IgD-negative memory B cell (primary cell): ENCODE data around the gene GFI1. TPM values are rescaled to one million over a fixed set of nuclear protein-coding genes. Genes with fewer than 3 reads are reported as not detected.

ENCODE experiments used
- H3K27ac Mint-ChIP-seq, 3 donors: one replicate each; pipeline ENCODE4 v1.8.0; 2020 to 2022; ENCODE audit warnings: mild to moderate bottlenecking in 3 of 3, mixed read lengths in 3 of 3, moderate library complexity in 1 of 3
- H3K27me3 Mint-ChIP-seq: one replicate; pipeline ENCODE4 v1.8.0; 2021; ENCODE audit warnings: mixed read lengths
- H3K36me3 Mint-ChIP-seq: one replicate; pipeline ENCODE4 v1.8.0; 2020; ENCODE audit warnings: mild to moderate bottlenecking, mixed read lengths
- H3K4me1 Mint-ChIP-seq, 3 donors: one replicate each; pipeline ENCODE4 v1.8.0; 2020 to 2022; ENCODE audit warnings: mixed read lengths in 3 of 3, mild to moderate bottlenecking in 1 of 3
- H3K4me3 Mint-ChIP-seq, 4 donors: one replicate each; pipeline ENCODE4 v1.8.0; 2020 to 2022; ENCODE audit warnings: mild to moderate bottlenecking in 4 of 4, mixed read lengths in 4 of 4, moderate library complexity in 3 of 4
- H3K9me3 Mint-ChIP-seq, 3 donors: one replicate each; pipeline ENCODE4 v1.8.0; 2020 to 2021; ENCODE audit warnings: mixed read lengths in 3 of 3, mild to moderate bottlenecking in 1 of 3
- polyA plus RNA-seq: library from polyadenylated mRNA; unstranded; fragments of 300-500 nt; fragmentation: Illumina TruSeq; gene quantifications from one replicate; pipeline ENCODE4 v1.2.3, GENCODE V29; 2021

GFI1 gene
- polyA plus RNA-seq, 1 donor from 2014 or later = 1.6 TPM

DNA sequence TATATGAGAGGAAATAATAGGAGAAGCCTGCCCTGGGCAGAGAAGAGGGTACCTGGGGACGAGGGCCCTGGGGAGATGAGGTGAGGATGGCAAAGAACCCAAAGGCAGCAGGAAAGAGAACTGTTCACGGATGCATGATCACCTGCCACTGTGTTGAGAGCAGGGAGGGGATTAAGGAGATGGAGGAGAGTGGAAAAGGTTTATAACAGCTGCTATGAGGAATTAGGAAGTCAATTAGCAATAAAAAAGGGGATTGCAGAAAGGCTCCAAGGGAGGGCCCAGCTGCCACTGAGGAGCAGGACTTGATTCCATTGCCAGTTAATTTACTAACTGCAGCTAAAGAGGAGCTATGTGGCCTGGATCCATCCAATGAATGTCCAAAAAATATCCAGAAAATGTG is 61.1 kb downstream of the GFI1 start:
- Mint-ChIP-seq H3K4me3 (no peak overlapping the region), H3K4me1 (no peaks in the 10 kb centered on the region), H3K36me3 (no peaks in the 10 kb centered on the region), H3K27ac (no peak overlapping the region), H3K9me3 (no peaks in the 10 kb centered on the region), H3K27me3 (no peaks in the 10 kb centered on the region)

Other genes with a start within 250 kb of the GFI1 start
- gene GLMN, start 187.9 kb downstream of the GFI1 start, polyA plus RNA-seq = 7.5 TPM
- gene RPAP2, start 187.9 kb downstream of the GFI1 start, polyA plus RNA-seq = 23.0 TPM